ENCODE measurements around the gene HDAC7.

Gene HDAC7

GRCh38 chr12:47758834-47759690 is 60.6 kb downstream of the HDAC7 start, which contains the start of gene RAPGEF3:
Gene RAPGEF3, minus strand, starts transcription at chr12:47758880. Its CDS starts 324 bp downstream, at chr12:47758556.
- peak; percentile 93 for DNase-seq (ENCODE audit: low spot score)

GRCh38 chr12:47758584-47758833 is 61.2 kb downstream of the HDAC7 start:
- DNase-seq (ENCODE audit: low spot score): no peak

- no peak for DNase-seq (ENCODE audit: low spot score)
Observed at GRCh38 chr12:47757840-47758583, 61.7 kb downstream of the HDAC7 start.

- DNase-seq (ENCODE audit: low spot score): no peak
Observed at GRCh38 chr12:47757364-47757839, 62.3 kb downstream of the HDAC7 start.

- no peak for DNase-seq (ENCODE audit: low spot score)
Observed at GRCh38 chr12:47755655-47756562, 63.8 kb downstream of the HDAC7 start.

- no peak for DNase-seq (ENCODE audit: low spot score)
Observed at GRCh38 chr12:47754881-47755280, 64.8 kb downstream of the HDAC7 start.

- DNase-seq (ENCODE audit: low spot score): no peak
Observed at GRCh38 chr12:47754126-47754525, 65.6 kb downstream of the HDAC7 start.

- DNase-seq (ENCODE audit: low spot score): no peak
Observed at GRCh38 chr12:47753021-47754001, 66.4 kb downstream of the HDAC7 start.

- DNase-seq (ENCODE audit: low spot score): peak; percentile 79
Observed at GRCh38 chr12:47752552-47752951, 67.2 kb downstream of the HDAC7 start.

GRCh38 chr12:47752121-47752520 is 67.6 kb downstream of the HDAC7 start:
- DNase-seq (ENCODE audit: low spot score): no peak

GRCh38 chr12:47751561-47751960 is 68.1 kb downstream of the HDAC7 start:
- no peak for DNase-seq (ENCODE audit: low spot score)

GRCh38 chr12:47750916-47751470 is 68.7 kb downstream of the HDAC7 start:
- DNase-seq (ENCODE audit: low spot score): no peak

GRCh38 chr12:47750229-47750798 is 69.4 kb downstream of the HDAC7 start:
- DNase-seq (ENCODE audit: low spot score): no peak

GRCh38 chr12:47748899-47749298 is 70.8 kb downstream of the HDAC7 start:
- DNase-seq (ENCODE audit: low spot score): no peak

- DNase-seq (ENCODE audit: low spot score): no peak
Observed at GRCh38 chr12:47748507-47748828, 71.2 kb downstream of the HDAC7 start.

GRCh38 chr12:47747596-47748506 is 71.9 kb downstream of the HDAC7 start:
- no peak for DNase-seq (ENCODE audit: low spot score)

GRCh38 chr12:47747126-47747525 is 72.6 kb downstream of the HDAC7 start:
- no peak for DNase-seq (ENCODE audit: low spot score)

GRCh38 chr12:47746523-47746922 is 73.2 kb downstream of the HDAC7 start:
- DNase-seq (ENCODE audit: low spot score): no peak

- DNase-seq (ENCODE audit: low spot score): no peak
Observed at GRCh38 chr12:47746073-47746472, 73.6 kb downstream of the HDAC7 start.
